ENCODE results near the gene RAP1GAP2. TPM values are rescaled to one million over a fixed set of nuclear protein-coding genes. Genes with fewer than 3 reads are reported as not detected.

The RAP1GAP2 gene
- total and polyA plus RNA-seq, 9 donors, result 1.2 to 3.5 (median 2.0) TPM

- no peak for DNase-seq
- Histone ChIP-seq H3K27me3 (ENCODE audit: control insufficient read depth, insufficient read depth, low read length) (peaks cover 10% of the 10 kb centered on the region), H3K36me3 (ENCODE audit: control insufficient read depth, insufficient read depth, low read length) (no peaks in the 10 kb centered on the region), H3K4me3 (ENCODE audit: low read length) (no peak overlapping the region), H3K9me3 (replicated peaks; ENCODE audit: control insufficient read depth, low read depth, low read length) (no peaks in the 10 kb centered on the region), H3K4me1 (ENCODE audit: control insufficient read depth, insufficient read depth, low read length) (no peaks in the 10 kb centered on the region), H3K27ac (ENCODE audit: low read length) (no peak overlapping the region)
- WGBS (ENCODE audit: insufficient coverage), result 80% methylated on average over 3 of the region's 8 CpGs
These were observed 66.0 kb downstream of the RAP1GAP2 start for GRCh38 chr17:2862197-2862596.

DNA sequence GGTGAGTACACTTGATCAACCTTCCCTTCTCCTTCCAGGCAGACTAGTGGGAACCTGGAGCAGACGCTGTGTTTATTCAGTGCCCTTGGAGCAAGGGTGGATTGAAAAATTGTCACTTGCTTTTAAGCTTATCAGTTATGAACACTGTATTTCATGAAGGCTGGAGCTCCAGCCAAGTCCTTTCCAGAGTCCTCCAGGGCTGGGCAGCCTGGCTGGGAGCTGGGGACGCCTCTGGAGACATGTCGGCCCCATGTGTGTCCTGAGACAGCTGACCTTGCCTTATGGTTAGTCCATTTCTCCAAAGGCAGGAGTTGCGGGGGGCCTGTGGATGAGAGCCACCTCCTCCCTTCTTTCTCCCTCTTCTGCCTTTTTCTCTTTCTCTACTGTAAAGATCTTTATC is 67.0 kb downstream of the RAP1GAP2 start:
- WGBS (ENCODE audit: insufficient coverage), result 85% methylated on average over 2 of the region's 4 CpGs
- no peaks in the 10 kb centered on the region for H3K9me3 ChIP-seq (replicated peaks; ENCODE audit: control insufficient read depth, low read depth, low read length)
- H3K36me3 ChIP-seq (ENCODE audit: control insufficient read depth, insufficient read depth, low read length), result no peaks in the 10 kb centered on the region
- peaks cover 4% of the 10 kb centered on the region for H3K4me1 ChIP-seq (ENCODE audit: control insufficient read depth, insufficient read depth, low read length)
- DNase-seq, result no peak
- no peak overlapping the region for H3K4me3 ChIP-seq (ENCODE audit: low read length)
- peaks cover 5% of the 10 kb centered on the region for H3K27me3 ChIP-seq (ENCODE audit: control insufficient read depth, insufficient read depth, low read length)
- no peak overlapping the region for H3K27ac ChIP-seq (ENCODE audit: low read length)

DNA sequence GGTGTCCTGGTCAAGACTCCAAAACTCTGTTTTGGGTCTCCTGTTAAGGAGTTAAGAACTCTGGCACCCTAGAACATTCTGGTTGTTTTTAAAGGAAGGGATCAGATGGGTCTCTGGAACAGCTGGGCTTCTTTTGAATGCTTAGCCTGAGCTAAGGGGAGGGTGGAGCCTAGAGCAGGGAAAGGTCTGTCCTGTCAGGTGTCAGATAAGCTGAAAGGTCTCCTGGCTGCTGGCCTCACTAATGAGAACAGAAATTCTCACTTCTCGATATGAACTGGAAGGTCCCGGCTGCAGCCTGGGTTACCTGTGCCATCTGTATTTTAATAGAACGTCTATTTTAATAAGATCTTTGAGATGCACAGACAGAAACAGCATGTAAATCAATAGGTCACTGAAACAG is 69.0 kb downstream of the RAP1GAP2 start:
- Histone ChIP-seq H3K4me1 (ENCODE audit: control insufficient read depth, insufficient read depth, low read length) (peaks cover 4% of the 10 kb centered on the region), H3K4me3 (ENCODE audit: low read length) (no peak overlapping the region), H3K27me3 (ENCODE audit: control insufficient read depth, insufficient read depth, low read length) (peaks cover 5% of the 10 kb centered on the region), H3K27ac (ENCODE audit: low read length) (no peak overlapping the region), H3K9me3 (replicated peaks; ENCODE audit: control insufficient read depth, low read depth, low read length) (no peaks in the 10 kb centered on the region), H3K36me3 (ENCODE audit: control insufficient read depth, insufficient read depth, low read length) (no peaks in the 10 kb centered on the region)
- no peak for DNase-seq
- no CpG with 5 or more reads among the region's 3 CpGs for WGBS (ENCODE audit: insufficient coverage)

GRCh38 chr17:2867441-2868424 is 71.5 kb downstream of the RAP1GAP2 start:
- no peaks in the 10 kb centered on the region for H3K9me3 ChIP-seq (replicated peaks; ENCODE audit: control insufficient read depth, low read depth, low read length)
- 55% methylated on average over 14 of the region's 23 CpGs for WGBS (ENCODE audit: insufficient coverage)
- H3K4me1 ChIP-seq (ENCODE audit: control insufficient read depth, insufficient read depth, low read length), result peaks cover 4% of the 10 kb centered on the region
- no peak overlapping the region for H3K27ac ChIP-seq (ENCODE audit: low read length)
- DNase-seq, result peak; percentile 64
- H3K27me3 ChIP-seq (ENCODE audit: control insufficient read depth, insufficient read depth, low read length), result peaks cover 5% of the 10 kb centered on the region
- H3K36me3 ChIP-seq (ENCODE audit: control insufficient read depth, insufficient read depth, low read length), result no peaks in the 10 kb centered on the region
- H3K4me3 ChIP-seq (ENCODE audit: low read length), result no peak overlapping the region

DNA sequence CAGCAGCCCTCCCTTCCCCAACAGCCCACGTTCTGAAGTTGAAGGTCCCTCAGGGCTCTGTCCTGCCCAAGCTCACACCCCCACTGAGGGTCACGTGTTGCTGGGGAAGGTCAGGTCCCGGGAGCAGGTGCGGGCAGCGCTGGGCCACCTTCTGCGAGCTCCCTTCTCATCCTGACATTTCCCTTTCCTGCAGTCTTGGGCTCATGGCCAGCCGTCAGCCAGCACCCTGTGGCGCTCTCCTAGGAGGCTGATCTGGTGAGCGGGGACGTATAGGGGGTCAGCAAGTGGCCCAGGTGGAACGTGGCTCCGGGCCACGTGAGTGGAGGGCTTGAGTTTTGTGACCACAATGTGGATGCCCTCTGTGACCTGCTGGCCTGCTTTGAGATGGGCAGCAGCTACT is 73.4 kb downstream of the RAP1GAP2 start:
- H3K9me3 ChIP-seq (replicated peaks; ENCODE audit: control insufficient read depth, low read depth, low read length), result no peaks in the 10 kb centered on the region
- no peak for DNase-seq
- H3K4me1 ChIP-seq (ENCODE audit: control insufficient read depth, insufficient read depth, low read length), result peaks cover 4% of the 10 kb centered on the region
- H3K27me3 ChIP-seq (ENCODE audit: control insufficient read depth, insufficient read depth, low read length), result peaks cover 3% of the 10 kb centered on the region
- H3K4me3 ChIP-seq (ENCODE audit: low read length), result no peak overlapping the region
- H3K27ac ChIP-seq (ENCODE audit: low read length), result no peak overlapping the region
- 76% methylated on average over 13 of the region's 13 CpGs for WGBS (ENCODE audit: insufficient coverage)
- H3K36me3 ChIP-seq (ENCODE audit: control insufficient read depth, insufficient read depth, low read length), result no peaks in the 10 kb centered on the region

GRCh38 chr17:2871205-2871604 is 75.0 kb downstream of the RAP1GAP2 start:
- 41% methylated on average over 3 of the region's 7 CpGs for WGBS (ENCODE audit: insufficient coverage)
- peaks cover 4% of the 10 kb centered on the region for H3K4me1 ChIP-seq (ENCODE audit: control insufficient read depth, insufficient read depth, low read length)
- no peaks in the 10 kb centered on the region for H3K9me3 ChIP-seq (replicated peaks; ENCODE audit: control insufficient read depth, low read depth, low read length)
- H3K4me3 ChIP-seq (ENCODE audit: low read length), result no peak overlapping the region
- no peak overlapping the region for H3K27ac ChIP-seq (ENCODE audit: low read length)
- H3K36me3 ChIP-seq (ENCODE audit: control insufficient read depth, insufficient read depth, low read length), result no peaks in the 10 kb centered on the region
- H3K27me3 ChIP-seq (ENCODE audit: control insufficient read depth, insufficient read depth, low read length), result peaks cover 2% of the 10 kb centered on the region
- DNase-seq, result peak; percentile 11

- 50% methylated on average over 5 of the region's 9 CpGs for WGBS (ENCODE audit: insufficient coverage)
- no peaks in the 10 kb centered on the region for H3K36me3 ChIP-seq (ENCODE audit: control insufficient read depth, insufficient read depth, low read length)
- no peak for DNase-seq
These were observed 75.5 kb downstream of the RAP1GAP2 start for GRCh38 chr17:2871720-2872119.

DNA sequence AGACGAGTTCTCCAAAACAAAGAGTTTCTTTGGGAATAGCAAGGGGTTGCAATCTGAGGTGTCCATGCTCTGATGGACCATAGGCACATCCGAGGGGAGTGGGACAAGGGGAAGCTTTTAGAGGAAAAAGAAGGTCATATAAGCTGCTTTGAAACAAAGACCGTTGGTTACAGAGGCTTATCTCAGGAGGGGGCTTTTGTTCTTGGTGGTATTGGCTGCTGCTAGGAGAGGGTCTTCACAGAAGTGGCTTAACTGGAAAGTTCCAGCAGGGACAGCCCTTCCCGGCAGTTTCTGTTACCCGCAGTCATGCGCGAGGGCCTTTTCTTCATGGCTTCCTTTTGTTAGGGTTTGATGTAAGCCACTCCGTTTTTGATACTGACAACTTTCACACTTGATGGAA is 76.0 kb downstream of the RAP1GAP2 start:
- Histone ChIP-seq H3K4me3 (ENCODE audit: low read length) (no peak overlapping the region), H3K27me3 (ENCODE audit: control insufficient read depth, insufficient read depth, low read length) (peaks cover 2% of the 10 kb centered on the region), H3K9me3 (replicated peaks; ENCODE audit: control insufficient read depth, low read depth, low read length) (no peaks in the 10 kb centered on the region), H3K36me3 (ENCODE audit: control insufficient read depth, insufficient read depth, low read length) (no peaks in the 10 kb centered on the region), H3K4me1 (ENCODE audit: control insufficient read depth, insufficient read depth, low read length) (peaks cover 4% of the 10 kb centered on the region), H3K27ac (ENCODE audit: low read length) (no peak overlapping the region)
- 52% methylated on average over 5 of the region's 8 CpGs for WGBS (ENCODE audit: insufficient coverage)
- DNase-seq, result no peak

More at GRCh38 chr17:2871720-2872119, 75.5 kb downstream of the RAP1GAP2 start:
- Histone ChIP-seq H3K27ac (ENCODE audit: low read length) (no peak overlapping the region), H3K4me3 (ENCODE audit: low read length) (no peak overlapping the region), H3K4me1 (ENCODE audit: control insufficient read depth, insufficient read depth, low read length) (peaks cover 4% of the 10 kb centered on the region), H3K9me3 (replicated peaks; ENCODE audit: control insufficient read depth, low read depth, low read length) (no peaks in the 10 kb centered on the region), H3K27me3 (ENCODE audit: control insufficient read depth, insufficient read depth, low read length) (peaks cover 2% of the 10 kb centered on the region)

GRCh38 chr17:2874189-2874686 is 78.0 kb downstream of the RAP1GAP2 start:
- WGBS (ENCODE audit: insufficient coverage), result 20% methylated on average over 4 of the region's 5 CpGs
- H3K4me1 ChIP-seq (ENCODE audit: control insufficient read depth, insufficient read depth, low read length), result no peaks in the 10 kb centered on the region
- H3K27me3 ChIP-seq (ENCODE audit: control insufficient read depth, insufficient read depth, low read length), result peaks cover 2% of the 10 kb centered on the region
- no peak overlapping the region for H3K27ac ChIP-seq (ENCODE audit: low read length)
- H3K4me3 ChIP-seq (ENCODE audit: low read length), result no peak overlapping the region
- no peaks in the 10 kb centered on the region for H3K9me3 ChIP-seq (replicated peaks; ENCODE audit: control insufficient read depth, low read depth, low read length)
- no peaks in the 10 kb centered on the region for H3K36me3 ChIP-seq (ENCODE audit: control insufficient read depth, insufficient read depth, low read length)
- DNase-seq, result no peak

DNA sequence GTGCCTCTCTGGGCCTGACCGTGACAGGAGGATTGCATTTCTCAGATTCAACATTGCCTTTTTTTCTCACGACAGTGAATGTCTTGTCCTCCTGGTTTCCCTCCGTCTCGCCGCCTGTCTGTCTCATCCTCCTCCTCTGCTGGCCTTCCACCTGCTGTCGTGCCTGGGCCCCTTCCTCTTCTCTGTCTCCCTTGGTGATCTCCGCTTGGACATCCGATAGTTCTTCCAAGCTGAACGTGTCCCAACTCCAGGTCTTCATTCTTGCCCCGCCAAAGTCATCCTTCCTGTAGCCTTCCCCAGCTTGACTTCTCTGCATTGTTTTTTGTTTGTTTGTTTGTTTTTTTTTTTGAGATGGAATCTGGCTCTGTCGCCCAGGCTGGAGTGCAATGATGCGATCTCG is 79.4 kb downstream of the RAP1GAP2 start:
- Histone ChIP-seq H3K27ac (ENCODE audit: low read length) (no peak overlapping the region), H3K9me3 (replicated peaks; ENCODE audit: control insufficient read depth, low read depth, low read length) (no peaks in the 10 kb centered on the region), H3K27me3 (ENCODE audit: control insufficient read depth, insufficient read depth, low read length) (peaks cover 2% of the 10 kb centered on the region), H3K4me1 (ENCODE audit: control insufficient read depth, insufficient read depth, low read length) (no peaks in the 10 kb centered on the region), H3K36me3 (ENCODE audit: control insufficient read depth, insufficient read depth, low read length) (no peaks in the 10 kb centered on the region), H3K4me3 (ENCODE audit: low read length) (no peak overlapping the region)
- DNase-seq, result no peak
- WGBS (ENCODE audit: insufficient coverage), result 80% methylated on average over 8 of the region's 13 CpGs

Data from muscle of leg (tissue), 11 donors.